Ishikawa (cell line): ENCODE measurements around the gene CEP350.

Source experiments
- CEBPB ChIP-seq: IDR thresholded peaks from 2 replicates; pipeline ENCODE4 v1.6.1; 2012
- CREB1 ChIP-seq: IDR thresholded peaks from 2 replicates; pipeline ENCODE4 v1.6.1; 2012; ENCODE audit warnings: low read depth
- EGR1 ChIP-seq: IDR thresholded peaks from 2 replicates; pipeline ENCODE4 v1.6.1; 2012
- EP300 ChIP-seq: IDR thresholded peaks from 2 replicates; pipeline ENCODE4 v1.6.1; 2012; ENCODE audit warnings: borderline replicate concordance
- FOXM1 ChIP-seq: IDR thresholded peaks from 2 replicates; pipeline ENCODE4 v1.6.1; 2012; ENCODE audit warnings: low read depth, borderline replicate concordance
- MAX ChIP-seq: IDR thresholded peaks from 2 replicates; pipeline ENCODE4 v1.6.1; 2012
- NFIC ChIP-seq: IDR thresholded peaks from 2 replicates; pipeline ENCODE4 v1.6.1; 2012
- RAD21 ChIP-seq: IDR thresholded peaks from 2 replicates; pipeline ENCODE4 v1.6.1; 2012; ENCODE audit warnings: low read depth
- REST ChIP-seq: IDR thresholded peaks from 2 replicates; pipeline ENCODE4 v1.6.1; 2012; ENCODE audit warnings: low read depth, mild to moderate bottlenecking
- TAF1 ChIP-seq: IDR thresholded peaks from 2 replicates; pipeline ENCODE4 v1.6.1; 2012; ENCODE audit warnings: low read depth, mild to moderate bottlenecking
- TCF12 ChIP-seq: IDR thresholded peaks from 2 replicates; pipeline ENCODE4 v1.6.1; 2012; ENCODE audit warnings: low read depth
- TEAD4 ChIP-seq: IDR thresholded peaks from 2 replicates; pipeline ENCODE4 v1.6.1; 2012
- USF1 ChIP-seq: IDR thresholded peaks from 2 replicates; pipeline ENCODE4 v1.6.1; 2012
- YY1 ChIP-seq: IDR thresholded peaks from 2 replicates; pipeline ENCODE4 v1.6.1; 2012; ENCODE audit warnings: low read depth
- ZBTB7A ChIP-seq: IDR thresholded peaks from 2 replicates; pipeline ENCODE4 v1.6.1; 2012; ENCODE audit warnings: low read depth

CEP350 gene

GRCh38 chr1:180094705-180095295, 140.2 kb downstream of the CEP350 start:
- TF ChIP-seq CREB1 (no peak), TCF12 (no peak), RAD21 (no peak), TAF1 (no peak)

- TF ChIP-seq TCF12 (no peak), TEAD4 (no peak), REST (no peak), ZBTB7A (no peak), RAD21 (no peak), MAX (no peak), FOXM1 (no peak), EP300 (no peak), NFIC (no peak), USF1 (no peak)
Measured at GRCh38 chr1:180096584-180097325, 142.1 kb downstream of the CEP350 start.

- TF ChIP-seq REST = no peak
- TF ChIP-seq NFIC = no peak
- TF ChIP-seq TEAD4 = no peak
- no peak for TF ChIP-seq CEBPB
- no peak for TF ChIP-seq CREB1
- TF ChIP-seq TCF12 = no peak
- no peak for TF ChIP-seq RAD21
- TF ChIP-seq EGR1 = no peak
- no peak for TF ChIP-seq TAF1
- no peak for TF ChIP-seq YY1
Measured at GRCh38 chr1:180097326-180097605, 142.7 kb downstream of the CEP350 start.

- TF ChIP-seq CREB1 (no peak), EP300 (no peak), MAX (no peak), EGR1 (no peak), NFIC (no peak), YY1 (no peak), RAD21 (no peak), CEBPB (no peak), TCF12 (no peak), REST (no peak), USF1 (no peak), FOXM1 (no peak), ZBTB7A (no peak), TEAD4 (no peak)
Measured at GRCh38 chr1:180101411-180101810, 146.8 kb downstream of the CEP350 start.

GRCh38 chr1:180103819-180104218, 149.2 kb downstream of the CEP350 start:
- TF ChIP-seq NFIC (no peak), MAX (no peak), TAF1 (no peak), RAD21 (no peak), EGR1 (no peak), CREB1 (no peak), REST (no peak), TCF12 (no peak), EP300 (no peak), FOXM1 (no peak), CEBPB (no peak), ZBTB7A (no peak), TEAD4 (no peak), YY1 (no peak)
